Choroid plexus epithelial cell (primary cell): ENCODE data around the gene GUK1.

ENCODE experiments used
- DNase-seq: peaks from one replicate; pipeline ENCODE4 v3.0.0-alpha.2; 2010; ENCODE audit warnings: low read depth
- H3K4me3 ChIP-seq: 2 replicates; pipeline ENCODE4 v1.5.1; 2011; ENCODE audit warnings: low read depth, mild to moderate bottlenecking, control low read depth, low read length, moderate library complexity
- CTCF ChIP-seq: conservative IDR thresholded peaks from 2 replicates; pipeline ENCODE4 v1.5.1; 2011; ENCODE audit warnings: low read depth, mild to moderate bottlenecking, control low read depth, inconsistent platforms, low read length, moderate library complexity

GUK1 gene

GRCh38 chr1:228142155-228142691 is 2.1 kb downstream of the GUK1 start:
- H3K4me3 ChIP-seq: peak overlapping the region; percentile 98
- TF ChIP-seq CTCF: no peak
- no peak for DNase-seq

- no peak overlapping the region for H3K4me3 ChIP-seq
- TF ChIP-seq CTCF: no peak
- no peak for DNase-seq
Observed at GRCh38 chr1:228142701-228143136, 2.6 kb downstream of the GUK1 start.

- TF ChIP-seq CTCF: no peak
- DNase-seq: no peak
- H3K4me3 ChIP-seq: no peak overlapping the region
Observed at GRCh38 chr1:228143480-228144192, 3.6 kb downstream of the GUK1 start.

- no peak overlapping the region for H3K4me3 ChIP-seq
- TF ChIP-seq CTCF: no peak
- DNase-seq: no peak
Observed at GRCh38 chr1:228144193-228144992, 4.3 kb downstream of the GUK1 start.

- TF ChIP-seq CTCF: no peak
- DNase-seq: no peak
- no peak overlapping the region for H3K4me3 ChIP-seq
Observed at GRCh38 chr1:228144993-228145343, 4.9 kb downstream of the GUK1 start.

- DNase-seq: no peak
- H3K4me3 ChIP-seq: no peak overlapping the region
- TF ChIP-seq CTCF: no peak
Observed at GRCh38 chr1:228145463-228146416, 5.7 kb downstream of the GUK1 start.
